HepG2 (cell line): ENCODE results near the gene ADGRG6. TPM values are rescaled to one million over a fixed set of nuclear protein-coding genes. Genes with fewer than 3 reads are reported as not detected.

ENCODE experiments used
- ATAC-seq: fragments of 200-7000 bp; cut with Tn5 transposase; 3 replicates; pipeline ENCODE4 v1.9.1; 2020; ENCODE audit warnings: mild to moderate bottlenecking, moderate library complexity
- BruUV-seq: library from RNA; stranded (reverse); fragments of 400-500 nt; replicated peaks from 2 replicates; lab custom pipeline; 2021; lab: Mats Ljungman, UMichigan
- CTCF ChIA-PET: fragments of 300-600 bp; formaldehyde crosslinking; extraction: SDS; loops from one replicate; lab custom pipeline; 2021; ENCODE audit warnings: low total read pairs, inconsistent platforms, low intra/inter-chr PET ratio; lab: Yijun Ruan, JAX
- POLR2A ChIA-PET: fragments of 350-600 bp; sonication (Branson Sonifier 250); formaldehyde crosslinking; loops from one replicate; lab custom pipeline; 2020; ENCODE audit warnings: antibody characterized with exemption, inconsistent platforms; lab: Yijun Ruan, JAX
- DNase-seq: peaks from one replicate; pipeline ENCODE4 v3.0.0-alpha.2; 2015; ENCODE audit warnings: low spot score
- FAIRE-seq: peaks from 3 replicates; lab custom pipeline; 2011; peaks lifted over from hg19 to GRCh38; lab: Jason Lieb, UNC
- H2AFZ ChIP-seq: one replicate; pipeline ENCODE4 v1.6.1; 2011; ENCODE audit warnings: low read length, inconsistent platforms
- H3K27ac ChIP-seq: fragments of 300-600 bp; 3 replicates; pipeline ENCODE4 v1.8.0; 2011; ENCODE audit warnings: mixed run types, mild to moderate bottlenecking, mixed read lengths, low read length, inconsistent platforms; ENCODE audit not compliant: insufficient read depth; ENCODE audit errors: extremely low read length
- H3K27me3 ChIP-seq, 2 experiments: fragments of 200-600 bp in 1 of 2; 2 replicates in 1 of 2; 3 replicates in 1 of 2; pipeline versions ENCODE4 v1.6.0 to v1.8.0; 2011; ENCODE audit warnings: low read length in 2 of 2, mild to moderate bottlenecking in 2 of 2, moderate library complexity in 2 of 2, inconsistent platforms in 1 of 2; ENCODE audit not compliant: insufficient read depth in 2 of 2, control insufficient read depth in 1 of 2
- H3K36me3 ChIP-seq, 2 experiments: fragments of 200-600 bp in 1 of 2; replicated peaks in 1 of 2; 2 replicates in 1 of 2; 3 replicates in 1 of 2; pipeline versions ENCODE4 v1.5.1 to v1.8.0; 2011; ENCODE audit warnings: low read length in 2 of 2, inconsistent platforms in 1 of 2; ENCODE audit not compliant: insufficient read depth in 2 of 2, control insufficient read depth in 1 of 2
- H3K4me1 ChIP-seq: 2 replicates; pipeline ENCODE4 v1.5.1; 2012; ENCODE audit warnings: low read length, inconsistent platforms; ENCODE audit not compliant: insufficient read depth
- H3K4me2 ChIP-seq: 2 replicates; pipeline ENCODE4 v1.6.0; 2011; ENCODE audit warnings: low read depth, low read length, inconsistent platforms
- H3K4me3 ChIP-seq, 3 experiments: fragments of 200-600 bp in 1 of 3; sonication (generic), shearing (Covaris generic) in 1 of 3; replicated peaks in 1 of 3; 2 replicates each; pipeline ENCODE4 v1.5.1; 2011 to 2016; ENCODE audit warnings: low read length in 3 of 3, inconsistent platforms in 2 of 3, low read depth in 2 of 3, mild to moderate bottlenecking in 2 of 3, control low read depth in 1 of 3, mixed read lengths in 1 of 3; ENCODE audit not compliant: insufficient read depth in 1 of 3
- H3K79me2 ChIP-seq: one replicate; pipeline ENCODE4 v1.6.1; 2011; ENCODE audit warnings: low read length, inconsistent platforms; ENCODE audit not compliant: insufficient read depth
- H3K9ac ChIP-seq: 2 replicates; pipeline ENCODE4 v1.6.0; 2011; ENCODE audit warnings: mild to moderate bottlenecking, low read depth, low read length, inconsistent platforms; ENCODE audit not compliant: insufficient read depth
- H3K9me3 ChIP-seq: 2 replicates; pipeline ENCODE4 v1.5.1; 2012; ENCODE audit warnings: mild to moderate bottlenecking, low read length
- H4K20me1 ChIP-seq: 2 replicates; pipeline ENCODE4 v1.6.0; 2011; ENCODE audit warnings: inconsistent platforms, mild to moderate bottlenecking, low read length, moderate library complexity; ENCODE audit not compliant: insufficient read depth
- BRD4 ChIP-seq: sonication (generic); formaldehyde crosslinking; IDR thresholded peaks from 2 replicates; pipeline ENCODE4 v1.4.0; 2020; ENCODE audit warnings: missing genetic modification reagents
- FOXO4 ChIP-seq: sonication (generic); formaldehyde crosslinking; conservative IDR thresholded peaks from 2 replicates; pipeline ENCODE4 v1.8.1; 2023; ENCODE audit warnings: missing genetic modification reagents
- GZF1 ChIP-seq: sonication (generic); formaldehyde crosslinking; IDR thresholded peaks from 2 replicates; pipeline ENCODE4 v1.5.1; 2020; ENCODE audit warnings: mild to moderate bottlenecking, missing genetic modification reagents
- HBP1 ChIP-seq: IDR thresholded peaks from 2 replicates; pipeline ENCODE4 v1.6.1; 2016; ENCODE audit warnings: low read depth, control low read depth
- KDM5B ChIP-seq: sonication (generic); formaldehyde crosslinking; IDR thresholded peaks from 2 replicates; pipeline ENCODE4 v1.4.0; 2020; ENCODE audit warnings: missing genetic modification reagents, mild to moderate bottlenecking, borderline replicate concordance
- KLF6 ChIP-seq: IDR thresholded peaks from 2 replicates; pipeline ENCODE4 v1.8.0; 2016; ENCODE audit warnings: missing biosample characterization, missing genetic modification reagents
- MIER2 ChIP-seq: IDR thresholded peaks from 2 replicates; pipeline ENCODE4 v1.6.1; 2016; ENCODE audit warnings: missing biosample characterization, missing genetic modification reagents
- RBFOX2 ChIP-seq: fragments of 200-400 bp; formaldehyde crosslinking; IDR thresholded peaks from 2 replicates; pipeline ENCODE4 v1.6.1; 2017; ENCODE audit warnings: low read depth, mild to moderate bottlenecking, low read length
- RBM22 ChIP-seq: fragments of 200-400 bp; formaldehyde crosslinking; optimal IDR thresholded peaks from 2 replicates; pipeline ENCODE3; 2017; ENCODE audit warnings: mild to moderate bottlenecking, low read length, moderate library complexity
- SSRP1 ChIP-seq: IDR thresholded peaks from 2 replicates; pipeline ENCODE4 v1.6.1; 2016; ENCODE audit warnings: control low read depth
- TEAD3 ChIP-seq: optimal IDR thresholded peaks from 2 replicates; pipeline ENCODE3; 2016; ENCODE audit warnings: borderline replicate concordance
- ZNF160 ChIP-seq: sonication (generic); formaldehyde crosslinking; IDR thresholded peaks from 2 replicates; pipeline ENCODE4 v1.8.0; 2022; ENCODE audit warnings: mild to moderate bottlenecking, inconsistent platforms, missing genetic modification reagents
- ZNF3 ChIP-seq: IDR thresholded peaks from 2 replicates; pipeline ENCODE4 v1.7.0; 2017; ENCODE audit warnings: inconsistent platforms
- ZNF530 ChIP-seq: sonication (generic); formaldehyde crosslinking; IDR thresholded peaks from 2 replicates; pipeline ENCODE4 v1.5.0; 2020; ENCODE audit warnings: low read depth, mild to moderate bottlenecking, missing genetic modification reagents
- ZNF562 ChIP-seq: sonication (generic); formaldehyde crosslinking; IDR thresholded peaks from 2 replicates; pipeline ENCODE4 v1.8.0; 2022; ENCODE audit warnings: missing genetic modification reagents, borderline replicate concordance
- ZNF775 ChIP-seq: sonication (generic); formaldehyde crosslinking; IDR thresholded peaks from 2 replicates; pipeline ENCODE4 v1.4.0; 2020; ENCODE audit warnings: missing genetic modification reagents, mild to moderate bottlenecking, moderate library complexity, borderline replicate concordance
- WGBS: methylation state at CpG from one replicate; pipeline ENCODE4 v1.1.6; 2017; ENCODE audit warnings: low lambda C conversion rate; 5-methylcytosine and 5-hydroxymethylcytosine counted together
- in situ Hi-C: cut with HindIII; loops from 2 replicates; pipeline ENCODE4 v1.10.0; 2017; ENCODE audit warnings: low pct_unique_long_range_greater_than_20kb; ENCODE audit not compliant: extremely low pct_ligation_motif_present
- intact Hi-C: fragments of 100-400 bp; cut with micrococcal nuclease; formaldehyde crosslinking; loops from one replicate; pipeline ENCODE4 v1.10.0; 2022; ENCODE audit not compliant: unreplicated experiment
- polyA plus RNA-seq, 8 experiments: library from polyadenylated mRNA; depleted of rRNA in 3 of 8; stranded (reverse) in 7 of 8; unstranded in 1 of 8; fragments of >200 nt; fragmentation: Illumina TruSeq in 4 of 8; extraction: Trizol in 4 of 8; gene quantifications; 2 replicates each; pipeline versions ENCODE4 v1.2.1 to v1.2.3, GENCODE V29; 2011 to 2016; ENCODE audit warnings: low read depth in 4 of 8, missing spikeins in 1 of 8, mixed read lengths in 1 of 8; ENCODE audit not compliant: insufficient read depth in 1 of 8
- total RNA-seq, 5 experiments: library from RNA; depleted of rRNA; stranded (reverse); fragments of >200 nt; fragmentation: Illumina TruSeq; extraction: Trizol; gene quantifications; 2 replicates each; pipeline ENCODE4 v1.2.3, GENCODE V29; 2016; ENCODE audit warnings: low read depth in 1 of 5
- TF ChIP-seq, protein P1 (sequence below): sonication (generic); formaldehyde crosslinking; IDR thresholded peaks from 2 replicates; pipeline ENCODE4 v1.5.1; 2020; ENCODE audit warnings: missing genetic modification reagents, mild to moderate bottlenecking, borderline replicate concordance

ADGRG6 gene
- total and polyA plus RNA-seq, 2 of the 13 experiments (the other 11 are each of a cell fraction or from before 2014, with no cell fraction given): 129 to 249 TPM

GRCh38 chr6:142318714-142319113 lies 16.9 kb downstream of the ADGRG6 start:
- WGBS: 98% methylated on average over 1 of the region's 1 CpG
- no peak for DNase-seq
- peaks cover 39% of the 10 kb centered on the region for H4K20me1 ChIP-seq
- no peak overlapping the region for H3K4me3 ChIP-seq
- H3K9me3 ChIP-seq: no peaks in the 10 kb centered on the region
- no peak overlapping the region for H2AFZ ChIP-seq
- H3K9ac ChIP-seq: no peak overlapping the region; the same call in 1 of the 2 replicates
- FAIRE-seq: no peak
- peaks cover 70% of the 10 kb centered on the region for H3K4me1 ChIP-seq
- no peaks in the 10 kb centered on the region for H3K27me3 ChIP-seq
- peaks cover 88% of the 10 kb centered on the region for H3K79me2 ChIP-seq
- in situ Hi-C loops: no loop called here
- ChIA-PET CTCF (no interaction called here), POLR2A (no interaction called here)
- BruUV-seq: TSS peak; percentile 1
- TF ChIP-seq BRD4 (CRISPR knock-in tag) (no peak), MIER2 (CRISPR knock-in tag) (no peak), ZNF3 (CRISPR knock-in tag) (no peak), SSRP1 (CRISPR knock-in tag) (0 out of 2 replicates have a peak, but pooled peaks have one; percentile 27), RBM22 (peak; percentile 78), TEAD3 (CRISPR knock-in tag) (peak; percentile 21), ZNF775 (0 out of 2 replicates have a peak, but pooled peaks have one; percentile 14), RBFOX2 (peak; percentile 48; the same call in 1 of the 2 replicates)
- no peak; the same call in 2 of the 3 replicates for ATAC-seq
- H3K36me3 ChIP-seq: peaks cover 15 to 40% of the 10 kb centered on the region in 2 experiments
- no peak overlapping the region for H3K27ac ChIP-seq
- intact Hi-C loops: no loop called here
- H3K4me2 ChIP-seq: 0 out of 2 replicates have a peak overlapping the region, but pooled peaks have one; percentile 6

- FAIRE-seq (no peak), ATAC-seq (no peak), DNase-seq (no peak)
- H3K9ac ChIP-seq: no peak overlapping the region
- no peak overlapping the region for H3K4me3 ChIP-seq
- BruUV-seq: no TSS peak
- ChIA-PET POLR2A (interaction anchor here (1.1 kb wide), 1 partner anchor 19 kb away, joined by 4 read pairs; no protein-coding TSS in a partner anchor), CTCF (no interaction called here)
- H2AFZ ChIP-seq: no peak overlapping the region
- no peak overlapping the region for H3K27ac ChIP-seq
- 96% methylated on average over 3 of the region's 3 CpGs for WGBS
- H3K4me2 ChIP-seq: no peak overlapping the region
- peaks cover 10 to 34% of the 10 kb centered on the region in 2 experiments; a peak in 4 of 5 replicates for H3K36me3 ChIP-seq
- intact Hi-C loops: no loop called here
- H4K20me1 ChIP-seq: peaks cover 32% of the 10 kb centered on the region
- no peaks in the 10 kb centered on the region for H3K9me3 ChIP-seq
- no peaks in the 10 kb centered on the region for H3K27me3 ChIP-seq
- in situ Hi-C loops: no loop called here
- H3K4me1 ChIP-seq: peaks cover 77% of the 10 kb centered on the region
- peaks cover 88% of the 10 kb centered on the region for H3K79me2 ChIP-seq
- TF ChIP-seq ZNF160 (CRISPR knock-in tag): no peak
- TF ChIP-seq FOXO4 (CRISPR knock-in tag): no peak
- TF ChIP-seq GZF1 (CRISPR knock-in tag): no peak
- TF ChIP-seq KLF6 (CRISPR knock-in tag): no peak
- no peak for TF ChIP-seq ZNF530 (CRISPR knock-in tag)
- TF ChIP-seq KDM5B (CRISPR knock-in tag): no peak
- TF ChIP-seq ZNF562: no peak
- TF ChIP-seq, protein P1, sequence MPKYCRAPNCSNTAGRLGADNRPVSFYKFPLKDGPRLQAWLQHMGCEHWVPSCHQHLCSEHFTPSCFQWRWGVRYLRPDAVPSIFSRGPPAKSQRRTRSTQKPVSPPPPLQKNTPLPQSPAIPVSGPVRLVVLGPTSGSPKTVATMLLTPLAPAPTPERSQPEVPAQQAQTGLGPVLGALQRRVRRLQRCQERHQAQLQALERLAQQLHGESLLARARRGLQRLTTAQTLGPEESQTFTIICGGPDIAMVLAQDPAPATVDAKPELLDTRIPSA (CRISPR knock-in tag): no peak
- no peak for TF ChIP-seq HBP1
Measured at GRCh38 chr6:142320366-142320765, 18.6 kb downstream of the ADGRG6 start.
